NCI-H2196 treated with DMSO at 0.1 percent for 48 hours (cell line): Measurements from ENCODE around the gene PLA1A.

Experiments used
- DNase-seq: peaks from one replicate; lab custom pipeline; 2025; ENCODE audit not compliant: unreplicated experiment; lab: John Stamatoyannopoulos, UW

Gene PLA1A

GRCh38 chr3:119636891-119637611 lies 39.4 kb downstream of the PLA1A start:
- DNase-seq: no peak

- no peak for DNase-seq
These were observed 40.2 kb downstream of the PLA1A start for GRCh38 chr3:119637679-119638477.

- DNase-seq: no peak
These were observed 42.0 kb downstream of the PLA1A start for GRCh38 chr3:119639494-119640350.

- no peak for DNase-seq
These were observed 43.7 kb downstream of the PLA1A start for GRCh38 chr3:119641416-119641815.

- no peak for DNase-seq
These were observed 45.2 kb downstream of the PLA1A start for GRCh38 chr3:119642746-119643473.

GRCh38 chr3:119643528-119643927 lies 45.8 kb downstream of the PLA1A start:
- no peak for DNase-seq

GRCh38 chr3:119644481-119644880 lies 46.8 kb downstream of the PLA1A start:
- DNase-seq: no peak

GRCh38 chr3:119645813-119646212 lies 48.1 kb downstream of the PLA1A start:
- no peak for DNase-seq

- DNase-seq: no peak
These were observed 49.5 kb downstream of the PLA1A start for GRCh38 chr3:119647171-119647570.

- no peak for DNase-seq
These were observed 50.3 kb downstream of the PLA1A start for GRCh38 chr3:119647843-119648575.

GRCh38 chr3:119649761-119650160 lies 52.1 kb downstream of the PLA1A start:
- DNase-seq: no peak

GRCh38 chr3:119652306-119653033 lies 54.8 kb downstream of the PLA1A start:
- no peak for DNase-seq

- DNase-seq: no peak
These were observed 56.2 kb downstream of the PLA1A start for GRCh38 chr3:119653876-119654275.

- no peak for DNase-seq
These were observed 60.4 kb downstream of the PLA1A start for GRCh38 chr3:119657887-119658702.

GRCh38 chr3:119658994-119659393 lies 61.3 kb downstream of the PLA1A start:
- DNase-seq: no peak

GRCh38 chr3:119659606-119660291 lies 62.1 kb downstream of the PLA1A start:
- no peak for DNase-seq

GRCh38 chr3:119660474-119661440 lies 63.1 kb downstream of the PLA1A start, which contains the start of gene POPDC2:
TSS of gene POPDC2 (minus strand) at chr3:119660589. CDS start at chr3:119660423, 166 bp downstream.
- DNase-seq: no peak
